HCT116 (cell line): ENCODE measurements around the gene MRPL34. TPM values are rescaled to one million over a fixed set of nuclear protein-coding genes. Genes with fewer than 3 reads are reported as not detected.

Source experiments
- ATAC-seq: fragments of 200-7000 bp; cut with Tn5 transposase; 2 replicates; pipeline ENCODE4 v1.9.1; 2020; ENCODE audit warnings: mild to moderate bottlenecking, moderate library complexity
- BruUV-seq: library from RNA; stranded (reverse); fragments of 400-500 nt; replicated peaks from 2 replicates; lab custom pipeline; 2021; lab: Mats Ljungman, UMichigan
- CTCF ChIA-PET: fragments of 300-600 bp; sonication (Branson Sonifier 250); formaldehyde crosslinking; loops from one replicate; lab custom pipeline; 2021; ENCODE audit warnings: antibody characterized with exemption; lab: Charles Lee
- POLR2A ChIA-PET: fragments of 300-600, 350-600 bp; sonication (Branson Sonifier 250); formaldehyde crosslinking; loops from one replicate; lab custom pipeline; 2021; ENCODE audit warnings: antibody characterized with exemption; lab: Charles Lee
- RAD21 ChIA-PET, 2 experiments: fragments of 300-600 bp; sonication (Branson Sonifier 250); formaldehyde crosslinking; loops; one replicate each; lab custom pipeline; 2023; ENCODE audit warnings: low total read pairs in 2 of 2; ENCODE audit not compliant: uncharacterized antibody in 2 of 2, unreplicated experiment in 2 of 2, low non-redundant PET in 1 of 2; lab: Charles Lee
- DNase-seq: peaks from one replicate; pipeline ENCODE4 v3.0.0-alpha.2; 2010; ENCODE audit warnings: low read depth, low spot score
- H2AFZ ChIP-seq: fragments of 200-600 bp; shearing (Covaris generic), sonication (generic); 2 replicates; pipeline ENCODE4 v1.6.1; 2017; ENCODE audit warnings: low read depth, mixed run types, mixed read lengths, antibody characterized with exemption, low read length; ENCODE audit not compliant: poor library complexity, severe bottlenecking
- H3K27ac ChIP-seq: 2 replicates; pipeline ENCODE4 v1.5.1; 2012; ENCODE audit warnings: low read depth, low read length
- H3K27me3 ChIP-seq: fragments of 200-600 bp; sonication (generic); 2 replicates; pipeline ENCODE4 v1.6.1; 2016; ENCODE audit warnings: mixed run types, low read length, mixed read lengths; ENCODE audit not compliant: insufficient read depth
- H3K36me3 ChIP-seq, 2 experiments: fragments of 200-500 bp in 1 of 2; fragments of 200-600 bp in 1 of 2; sonication (Bioruptor generic) in 1 of 2; sonication (generic) in 1 of 2; 2 replicates each; pipeline versions ENCODE4 v1.5.1 to v1.6.1; 2014 to 2016; ENCODE audit warnings: low read length in 2 of 2, inconsistent platforms in 1 of 2, mixed read lengths in 1 of 2, mixed run types in 1 of 2; ENCODE audit not compliant: insufficient read depth in 2 of 2, control insufficient read depth in 1 of 2
- H3K4me1 ChIP-seq, 2 experiments: fragments of 200-600 bp in 1 of 2; sonication (generic) in 1 of 2; 2 replicates each; pipeline versions ENCODE4 v1.5.1 to v1.6.1; 2012 to 2017; ENCODE audit warnings: low read length in 2 of 2, inconsistent platforms in 1 of 2, mild to moderate bottlenecking in 1 of 2, mixed read lengths in 1 of 2, mixed run types in 1 of 2, moderate library complexity in 1 of 2; ENCODE audit not compliant: insufficient read depth in 2 of 2, control insufficient read depth in 1 of 2
- H3K4me2 ChIP-seq: fragments of 200-600 bp; sonication (generic); 2 replicates; pipeline ENCODE4 v1.6.1; 2017; ENCODE audit warnings: mixed run types, low read length, mixed read lengths
- H3K4me3 ChIP-seq, 2 experiments: fragments of 200-600 bp in 1 of 2; sonication (generic) in 1 of 2; replicated peaks in 1 of 2; 2 replicates each; pipeline ENCODE4 v1.5.1; 2011 to 2016; ENCODE audit warnings: low read length in 2 of 2, control low read depth in 1 of 2, low read depth in 1 of 2, mild to moderate bottlenecking in 1 of 2, mixed read lengths in 1 of 2, mixed run types in 1 of 2
- H3K79me2 ChIP-seq: fragments of 200-600 bp; sonication (generic); 2 replicates; pipeline ENCODE4 v1.6.1; 2017; ENCODE audit warnings: mild to moderate bottlenecking, mixed run types, low read length, moderate library complexity, mixed read lengths; ENCODE audit not compliant: insufficient read depth
- H3K9ac ChIP-seq: fragments of 200-600 bp; sonication (generic); 2 replicates; pipeline ENCODE4 v1.6.1; 2016; ENCODE audit warnings: low read length, mixed read lengths
- H3K9me2 ChIP-seq: fragments of 200-600 bp; sonication (generic), shearing (Covaris generic); 2 replicates; pipeline ENCODE4 v1.6.1; 2017; ENCODE audit warnings: mixed run types, mild to moderate bottlenecking, moderate library complexity; ENCODE audit not compliant: insufficient read depth
- H3K9me3 ChIP-seq, 2 experiments: fragments of 200-500 bp in 1 of 2; fragments of 200-600 bp in 1 of 2; sonication (Bioruptor generic) in 1 of 2; sonication (generic) in 1 of 2; 2 replicates each; pipeline ENCODE4 v1.6.1; 2014 to 2017; ENCODE audit warnings: low read length in 2 of 2, mixed read lengths in 2 of 2, inconsistent platforms in 1 of 2, low read depth in 1 of 2, mild to moderate bottlenecking in 1 of 2, mixed run types in 1 of 2, moderate library complexity in 1 of 2; ENCODE audit not compliant: control insufficient read depth in 1 of 2, insufficient read depth in 1 of 2
- H4K20me1 ChIP-seq: fragments of 200-600 bp; sonication (generic), shearing (Covaris generic); 2 replicates; pipeline ENCODE4 v1.6.1; 2017; ENCODE audit warnings: mixed run types, mild to moderate bottlenecking, moderate library complexity; ENCODE audit not compliant: insufficient read depth
- CBX3 ChIP-seq: IDR thresholded peaks from 2 replicates; pipeline ENCODE4 v1.6.1; 2012; ENCODE audit warnings: low read depth
- EGR1 ChIP-seq: IDR thresholded peaks from 2 replicates; pipeline ENCODE4 v1.6.1; 2012; ENCODE audit warnings: low read depth
- JUND ChIP-seq: IDR thresholded peaks from 2 replicates; pipeline ENCODE4 v1.6.1; 2012
- POLR2A ChIP-seq: IDR thresholded peaks from 2 replicates; pipeline ENCODE4 v1.7.0; 2011; ENCODE audit warnings: borderline replicate concordance; ENCODE audit not compliant: insufficient read depth, insufficient read length; ENCODE audit errors: extremely low read depth
- RAD21 ChIP-seq: IDR thresholded peaks from 2 replicates; pipeline ENCODE4 v1.6.1; 2012; ENCODE audit warnings: low read depth, mild to moderate bottlenecking
- SIN3A ChIP-seq: IDR thresholded peaks from 2 replicates; pipeline ENCODE4 v1.6.1; 2012; ENCODE audit warnings: low read depth
- SP1 ChIP-seq: IDR thresholded peaks from 2 replicates; pipeline ENCODE4 v1.6.1; 2012; ENCODE audit warnings: low read depth
- SRF ChIP-seq: IDR thresholded peaks from 2 replicates; pipeline ENCODE4 v1.6.1; 2012; ENCODE audit warnings: low read depth
- TCF7L2 ChIP-seq: IDR thresholded peaks from 2 replicates; pipeline ENCODE4 v1.7.0; 2011; ENCODE audit warnings: borderline replicate concordance, inconsistent platforms; ENCODE audit not compliant: insufficient read depth, insufficient read length; ENCODE audit errors: extremely low read depth
- ZFX ChIP-seq: fragments of 450-650 bp; IDR thresholded peaks from 2 replicates; pipeline ENCODE4 v1.6.1; 2017
- intact Hi-C: fragments of 100-400 bp; cut with micrococcal nuclease; formaldehyde crosslinking; loops from 2 replicates; pipeline ENCODE4 v1.10.0; 2022
- total RNA-seq: library from RNA; stranded (reverse); gene quantifications from one replicate; pipeline ENCODE4 v1.2.1, GENCODE V29; 2021; ENCODE audit not compliant: unreplicated experiment
- TF ChIP-seq, protein P1 (sequence below): IDR thresholded peaks from 2 replicates; pipeline ENCODE4 v1.6.1; 2011; ENCODE audit warnings: mild to moderate bottlenecking, low read length, moderate library complexity; ENCODE audit not compliant: insufficient replicate concordance; ENCODE audit errors: extremely low read depth
- TF ChIP-seq, protein P2 (sequence below): IDR thresholded peaks from 2 replicates; pipeline ENCODE4 v1.6.1; 2012
- TF ChIP-seq, protein P3 (sequence below): IDR thresholded peaks from 2 replicates; pipeline ENCODE4 v1.6.1; 2012; ENCODE audit warnings: low read depth
- TF ChIP-seq, protein P4 (sequence below), 3 experiments: fragments of 200-600 bp in 1 of 3; sonication (generic) in 1 of 3; IDR thresholded peaks in 2 of 3; conservative IDR thresholded peaks in 1 of 3; 2 replicates each; pipeline ENCODE4 v1.5.1; 2012 to 2017; ENCODE audit warnings: low read depth in 2 of 3, low read length in 2 of 3, antibody characterized with exemption in 1 of 3, borderline replicate concordance in 1 of 3, control low read depth in 1 of 3, mild to moderate bottlenecking in 1 of 3, mixed read lengths in 1 of 3, mixed run types in 1 of 3, moderate library complexity in 1 of 3; ENCODE audit not compliant: insufficient read depth in 1 of 3

The MRPL34 gene
- total RNA-seq, 1 experiment from 2014 or later: 114 TPM

DNA sequence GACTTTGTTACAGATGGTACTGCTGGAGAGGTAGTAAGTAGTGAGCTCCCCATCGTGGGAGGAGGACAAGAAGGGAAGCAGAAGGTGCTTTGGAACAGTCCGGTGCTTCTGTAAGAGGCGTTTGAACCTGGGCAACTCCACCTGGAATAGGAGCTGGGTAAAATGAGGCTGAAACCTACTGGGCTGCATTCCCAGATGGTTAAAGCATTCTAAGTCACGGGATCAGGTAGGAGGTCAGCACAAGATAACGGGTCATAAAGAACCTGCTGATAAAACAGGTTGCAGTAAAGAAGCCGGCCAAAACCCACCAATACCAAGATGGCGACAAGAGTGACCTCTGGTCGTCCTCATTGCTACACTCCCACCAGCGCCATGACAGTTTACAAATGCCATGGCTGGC is 18.9 kb upstream of the MRPL34 start:
- no peaks in the 10 kb centered on the region for H3K27me3 ChIP-seq
- no peak overlapping the region for H3K27ac ChIP-seq
- H4K20me1 ChIP-seq: no peaks in the 10 kb centered on the region
- ATAC-seq (no peak), DNase-seq (no peak)
- BruUV-seq: no TSS peak
- RAD21 ChIA-PET: no interaction called here
- peaks cover 2 to 40% of the 10 kb centered on the region in 2 experiments; a peak in 2 of 4 replicates for H3K4me1 ChIP-seq
- H3K9me3 ChIP-seq: no peaks in the 10 kb centered on the region
- H3K79me2 ChIP-seq: peaks cover 12% of the 10 kb centered on the region; the same call in 1 of the 2 replicates
- no peak overlapping the region for H3K4me2 ChIP-seq
- H3K36me3 ChIP-seq: peaks cover 0 to 6% of the 10 kb centered on the region in 2 experiments; a peak in 1 of 4 replicates
- H2AFZ ChIP-seq: no peak overlapping the region
- no peaks in the 10 kb centered on the region for H3K9me2 ChIP-seq
- POLR2A ChIA-PET: no interaction called here
- CTCF ChIA-PET: interaction anchor here (0.6 kb wide), 1 partner anchor 219 kb away, joined by 3 read pairs; no protein-coding TSS in a partner anchor
- intact Hi-C loops: no loop called here
- TF ChIP-seq, protein P1, sequence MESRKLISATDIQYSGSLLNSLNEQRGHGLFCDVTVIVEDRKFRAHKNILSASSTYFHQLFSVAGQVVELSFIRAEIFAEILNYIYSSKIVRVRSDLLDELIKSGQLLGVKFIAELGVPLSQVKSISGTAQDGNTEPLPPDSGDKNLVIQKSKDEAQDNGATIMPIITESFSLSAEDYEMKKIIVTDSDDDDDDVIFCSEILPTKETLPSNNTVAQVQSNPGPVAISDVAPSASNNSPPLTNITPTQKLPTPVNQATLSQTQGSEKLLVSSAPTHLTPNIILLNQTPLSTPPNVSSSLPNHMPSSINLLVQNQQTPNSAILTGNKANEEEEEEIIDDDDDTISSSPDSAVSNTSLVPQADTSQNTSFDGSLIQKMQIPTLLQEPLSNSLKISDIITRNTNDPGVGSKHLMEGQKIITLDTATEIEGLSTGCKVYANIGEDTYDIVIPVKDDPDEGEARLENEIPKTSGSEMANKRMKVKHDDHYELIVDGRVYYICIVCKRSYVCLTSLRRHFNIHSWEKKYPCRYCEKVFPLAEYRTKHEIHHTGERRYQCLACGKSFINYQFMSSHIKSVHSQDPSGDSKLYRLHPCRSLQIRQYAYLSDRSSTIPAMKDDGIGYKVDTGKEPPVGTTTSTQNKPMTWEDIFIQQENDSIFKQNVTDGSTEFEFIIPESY: no peak
- TF ChIP-seq SRF: no peak
- TF ChIP-seq JUND: no peak
- TF ChIP-seq, protein P2, sequence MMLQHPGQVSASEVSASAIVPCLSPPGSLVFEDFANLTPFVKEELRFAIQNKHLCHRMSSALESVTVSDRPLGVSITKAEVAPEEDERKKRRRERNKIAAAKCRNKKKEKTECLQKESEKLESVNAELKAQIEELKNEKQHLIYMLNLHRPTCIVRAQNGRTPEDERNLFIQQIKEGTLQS: no peak
- no peak for TF ChIP-seq EGR1
- TF ChIP-seq POLR2A: no peak
- TF ChIP-seq, protein P3, sequence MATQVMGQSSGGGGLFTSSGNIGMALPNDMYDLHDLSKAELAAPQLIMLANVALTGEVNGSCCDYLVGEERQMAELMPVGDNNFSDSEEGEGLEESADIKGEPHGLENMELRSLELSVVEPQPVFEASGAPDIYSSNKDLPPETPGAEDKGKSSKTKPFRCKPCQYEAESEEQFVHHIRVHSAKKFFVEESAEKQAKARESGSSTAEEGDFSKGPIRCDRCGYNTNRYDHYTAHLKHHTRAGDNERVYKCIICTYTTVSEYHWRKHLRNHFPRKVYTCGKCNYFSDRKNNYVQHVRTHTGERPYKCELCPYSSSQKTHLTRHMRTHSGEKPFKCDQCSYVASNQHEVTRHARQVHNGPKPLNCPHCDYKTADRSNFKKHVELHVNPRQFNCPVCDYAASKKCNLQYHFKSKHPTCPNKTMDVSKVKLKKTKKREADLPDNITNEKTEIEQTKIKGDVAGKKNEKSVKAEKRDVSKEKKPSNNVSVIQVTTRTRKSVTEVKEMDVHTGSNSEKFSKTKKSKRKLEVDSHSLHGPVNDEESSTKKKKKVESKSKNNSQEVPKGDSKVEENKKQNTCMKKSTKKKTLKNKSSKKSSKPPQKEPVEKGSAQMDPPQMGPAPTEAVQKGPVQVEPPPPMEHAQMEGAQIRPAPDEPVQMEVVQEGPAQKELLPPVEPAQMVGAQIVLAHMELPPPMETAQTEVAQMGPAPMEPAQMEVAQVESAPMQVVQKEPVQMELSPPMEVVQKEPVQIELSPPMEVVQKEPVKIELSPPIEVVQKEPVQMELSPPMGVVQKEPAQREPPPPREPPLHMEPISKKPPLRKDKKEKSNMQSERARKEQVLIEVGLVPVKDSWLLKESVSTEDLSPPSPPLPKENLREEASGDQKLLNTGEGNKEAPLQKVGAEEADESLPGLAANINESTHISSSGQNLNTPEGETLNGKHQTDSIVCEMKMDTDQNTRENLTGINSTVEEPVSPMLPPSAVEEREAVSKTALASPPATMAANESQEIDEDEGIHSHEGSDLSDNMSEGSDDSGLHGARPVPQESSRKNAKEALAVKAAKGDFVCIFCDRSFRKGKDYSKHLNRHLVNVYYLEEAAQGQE: no peak
- TF ChIP-seq ZFX: no peak
- TF ChIP-seq SIN3A: no peak
- TF ChIP-seq, protein P4, sequence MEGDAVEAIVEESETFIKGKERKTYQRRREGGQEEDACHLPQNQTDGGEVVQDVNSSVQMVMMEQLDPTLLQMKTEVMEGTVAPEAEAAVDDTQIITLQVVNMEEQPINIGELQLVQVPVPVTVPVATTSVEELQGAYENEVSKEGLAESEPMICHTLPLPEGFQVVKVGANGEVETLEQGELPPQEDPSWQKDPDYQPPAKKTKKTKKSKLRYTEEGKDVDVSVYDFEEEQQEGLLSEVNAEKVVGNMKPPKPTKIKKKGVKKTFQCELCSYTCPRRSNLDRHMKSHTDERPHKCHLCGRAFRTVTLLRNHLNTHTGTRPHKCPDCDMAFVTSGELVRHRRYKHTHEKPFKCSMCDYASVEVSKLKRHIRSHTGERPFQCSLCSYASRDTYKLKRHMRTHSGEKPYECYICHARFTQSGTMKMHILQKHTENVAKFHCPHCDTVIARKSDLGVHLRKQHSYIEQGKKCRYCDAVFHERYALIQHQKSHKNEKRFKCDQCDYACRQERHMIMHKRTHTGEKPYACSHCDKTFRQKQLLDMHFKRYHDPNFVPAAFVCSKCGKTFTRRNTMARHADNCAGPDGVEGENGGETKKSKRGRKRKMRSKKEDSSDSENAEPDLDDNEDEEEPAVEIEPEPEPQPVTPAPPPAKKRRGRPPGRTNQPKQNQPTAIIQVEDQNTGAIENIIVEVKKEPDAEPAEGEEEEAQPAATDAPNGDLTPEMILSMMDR (IDR thresholded peaks at IDR 0.05 in 2 of 3, conservative IDR thresholded peaks at IDR 0.05 in 1 of 3; ENCODE audit: borderline replicate concordance in 1 of 3, insufficient read depth in 1 of 3, low read depth in 2 of 3, low read length in 2 of 3): no peak
- no peak for TF ChIP-seq CBX3
- no peak for TF ChIP-seq TCF7L2
- TF ChIP-seq RAD21: no peak
- TF ChIP-seq SP1: no peak
- no peak overlapping the region for H3K9ac ChIP-seq
- H3K4me3 ChIP-seq: no peak overlapping the region
